ENCODE data around the gene WWOX. TPM values are rescaled to one million over a fixed set of nuclear protein-coding genes. Genes with fewer than 3 reads are reported as not detected.

WWOX gene
- total and polyA plus RNA-seq, 2 of the 13 experiments (the other 11 are each of a cell fraction or from before 2014, with no cell fraction given), result 9.1 to 37.4 TPM

DNA sequence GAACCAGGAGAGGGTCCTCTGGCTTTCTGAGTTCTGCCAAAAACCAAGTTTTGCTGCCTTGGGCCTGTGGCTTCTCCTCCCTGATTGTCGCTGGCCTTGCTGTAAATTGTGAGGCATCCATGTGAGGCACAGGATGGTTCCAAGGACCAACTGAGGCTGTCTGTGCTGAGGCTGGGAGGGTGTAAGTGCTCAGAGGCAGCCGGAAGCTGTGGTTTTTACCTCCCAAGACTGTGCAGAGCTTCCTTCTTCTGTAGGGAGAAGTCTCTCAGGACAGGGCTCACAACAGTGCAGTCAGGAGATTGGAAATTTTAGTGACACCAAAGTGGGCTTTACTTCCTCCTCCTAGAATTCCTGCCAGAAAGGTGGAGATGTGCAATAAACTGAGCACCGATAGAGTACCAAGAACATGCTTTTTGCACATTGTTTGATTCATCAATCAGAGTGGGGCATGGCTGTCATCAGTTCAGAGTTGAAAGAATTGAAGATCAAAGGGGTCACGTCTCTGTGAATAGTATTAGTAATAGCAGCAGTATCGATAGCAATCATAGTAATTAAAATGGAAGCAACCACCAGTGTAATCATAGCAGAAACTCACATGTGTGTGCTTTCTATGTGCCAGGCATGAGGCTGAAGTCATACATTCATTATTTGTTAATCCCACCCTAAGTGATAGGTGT is 467.1 kb downstream of the WWOX start (continued):
- TF ChIP-seq CHD4 (IDR thresholded peaks at IDR 0.05; ENCODE audit: borderline replicate concordance, low read length) (no peak), ZNF543 (CRISPR knock-in tag; IDR thresholded peaks at IDR 0.05) (no peak), PITX1 (CRISPR knock-in tag; IDR thresholded peaks at IDR 0.05) (no peak), ATRX (CRISPR knock-in tag; IDR thresholded peaks at IDR 0.05; ENCODE audit: borderline replicate concordance) (no peak)
- TF ChIP-seq, protein P1, sequence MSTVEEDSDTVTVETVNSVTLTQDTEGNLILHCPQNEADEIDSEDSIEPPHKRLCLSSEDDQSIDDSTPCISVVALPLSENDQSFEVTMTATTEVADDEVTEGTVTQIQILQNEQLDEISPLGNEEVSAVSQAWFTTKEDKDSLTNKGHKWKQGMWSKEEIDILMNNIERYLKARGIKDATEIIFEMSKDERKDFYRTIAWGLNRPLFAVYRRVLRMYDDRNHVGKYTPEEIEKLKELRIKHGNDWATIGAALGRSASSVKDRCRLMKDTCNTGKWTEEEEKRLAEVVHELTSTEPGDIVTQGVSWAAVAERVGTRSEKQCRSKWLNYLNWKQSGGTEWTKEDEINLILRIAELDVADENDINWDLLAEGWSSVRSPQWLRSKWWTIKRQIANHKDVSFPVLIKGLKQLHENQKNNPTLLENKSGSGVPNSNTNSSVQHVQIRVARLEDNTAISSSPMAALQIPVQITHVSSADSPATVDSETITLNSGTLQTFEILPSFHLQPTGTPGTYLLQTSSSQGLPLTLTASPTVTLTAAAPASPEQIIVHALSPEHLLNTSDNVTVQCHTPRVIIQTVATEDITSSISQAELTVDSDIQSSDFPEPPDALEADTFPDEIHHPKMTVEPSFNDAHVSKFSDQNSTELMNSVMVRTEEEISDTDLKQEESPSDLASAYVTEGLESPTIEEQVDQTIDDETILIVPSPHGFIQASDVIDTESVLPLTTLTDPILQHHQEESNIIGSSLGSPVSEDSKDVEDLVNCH (CRISPR knock-in tag; IDR thresholded peaks at IDR 0.05), result no peak

DNA sequence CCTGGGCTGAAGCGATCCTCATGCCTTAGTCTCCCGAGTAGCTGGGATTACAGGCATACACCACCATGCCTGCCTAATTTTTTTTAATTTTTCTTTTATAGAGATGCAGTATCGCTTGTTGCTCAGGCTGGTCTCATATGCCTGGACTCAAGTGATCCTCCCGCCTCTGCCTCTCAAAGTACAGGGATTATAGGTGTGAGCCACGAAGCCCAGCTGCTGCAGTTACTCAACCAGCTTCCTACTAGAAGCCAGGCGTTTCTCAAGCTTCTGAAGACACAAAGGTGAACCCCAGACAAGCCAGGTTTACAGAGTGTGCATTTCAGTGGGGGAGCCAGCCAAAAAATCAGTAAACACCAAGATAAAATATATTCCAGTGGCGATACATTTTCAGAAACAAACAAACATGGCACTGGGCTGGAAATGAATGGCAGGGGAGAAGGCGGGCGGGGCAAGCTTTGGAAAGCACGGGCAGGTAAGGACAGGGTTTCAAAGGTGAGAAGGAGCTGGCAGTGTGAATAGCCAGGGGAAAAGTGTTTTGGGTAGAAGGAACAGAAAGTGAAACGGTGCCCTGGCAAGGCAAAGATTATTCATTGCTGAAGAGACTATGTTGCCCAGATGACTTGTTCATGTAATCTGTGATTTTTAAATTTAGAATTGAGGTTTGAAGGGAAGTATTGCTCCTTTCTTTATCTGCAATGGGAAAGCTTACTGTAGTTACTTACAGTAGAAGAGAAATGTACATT is 471.1 kb downstream of the WWOX start:
- H3K4me3 ChIP-seq (replicated peaks in 1 of 3; ENCODE audit: insufficient read depth in 1 of 3, low read depth in 2 of 3, low read length in 3 of 3), result no peak overlapping the region
- H3K4me2 ChIP-seq (ENCODE audit: low read depth, low read length), result no peak overlapping the region
- no peak overlapping the region for H2AFZ ChIP-seq (ENCODE audit: low read length)
- H3K27me3 ChIP-seq (ENCODE audit: control insufficient read depth in 1 of 2, insufficient read depth in 2 of 2, low read length in 2 of 2), result no peaks in the 10 kb centered on the region
- no TSS peak for BruUV-seq (replicated peaks)
- H3K4me1 ChIP-seq (ENCODE audit: insufficient read depth, low read length), result no peaks in the 10 kb centered on the region
- CTCF ChIA-PET (ENCODE audit: low intra/inter-chr PET ratio, low total read pairs), result no interaction called here
- WGBS (ENCODE audit: low lambda C conversion rate), result 85% methylated on average over 11 of the region's 11 CpGs
- H3K79me2 ChIP-seq (ENCODE audit: insufficient read depth, low read length), result no peaks in the 10 kb centered on the region
- H3K9me3 ChIP-seq (ENCODE audit: low read length), result no peaks in the 10 kb centered on the region
- intact Hi-C loops (cut with micrococcal nuclease; ENCODE audit: unreplicated experiment) (no loop called here), in situ Hi-C loops (cut with HindIII; ENCODE audit: extremely low pct_ligation_motif_present, low pct_unique_long_range_greater_than_20kb) (no loop called here)
- ATAC-seq (no peak), DNase-seq (ENCODE audit: low spot score) (no peak), FAIRE-seq (no peak)
- no peak overlapping the region for H3K27ac ChIP-seq (ENCODE audit: extremely low read length, insufficient read depth, low read length)
- no peak overlapping the region for H3K9ac ChIP-seq (ENCODE audit: insufficient read depth, low read depth, low read length)
- POLR2A ChIA-PET, result interaction anchor here (1.6 kb wide), 1 partner anchor 64 kb away, joined by 3 read pairs; no protein-coding TSS in a partner anchor
- no peaks in the 10 kb centered on the region for H4K20me1 ChIP-seq (ENCODE audit: insufficient read depth, low read length)
- H3K36me3 ChIP-seq (replicated peaks in 1 of 2; ENCODE audit: control insufficient read depth in 1 of 2, insufficient read depth in 2 of 2, low read length in 2 of 2), result no peaks in the 10 kb centered on the region
- TF ChIP-seq GLI4 (CRISPR knock-in tag; IDR thresholded peaks at IDR 0.05; ENCODE audit: borderline replicate concordance) (no peak), ZBTB38 (CRISPR knock-in tag; IDR thresholded peaks at IDR 0.05) (no peak), ZFP36L2 (CRISPR knock-in tag; IDR thresholded peaks at IDR 0.05) (no peak), NFE2L2 (IDR thresholded peaks at IDR 0.05; ENCODE audit: low read length) (no peak), TBX3 (IDR thresholded peaks at IDR 0.05; ENCODE audit: borderline replicate concordance) (no peak)
- TF ChIP-seq, protein P2, sequence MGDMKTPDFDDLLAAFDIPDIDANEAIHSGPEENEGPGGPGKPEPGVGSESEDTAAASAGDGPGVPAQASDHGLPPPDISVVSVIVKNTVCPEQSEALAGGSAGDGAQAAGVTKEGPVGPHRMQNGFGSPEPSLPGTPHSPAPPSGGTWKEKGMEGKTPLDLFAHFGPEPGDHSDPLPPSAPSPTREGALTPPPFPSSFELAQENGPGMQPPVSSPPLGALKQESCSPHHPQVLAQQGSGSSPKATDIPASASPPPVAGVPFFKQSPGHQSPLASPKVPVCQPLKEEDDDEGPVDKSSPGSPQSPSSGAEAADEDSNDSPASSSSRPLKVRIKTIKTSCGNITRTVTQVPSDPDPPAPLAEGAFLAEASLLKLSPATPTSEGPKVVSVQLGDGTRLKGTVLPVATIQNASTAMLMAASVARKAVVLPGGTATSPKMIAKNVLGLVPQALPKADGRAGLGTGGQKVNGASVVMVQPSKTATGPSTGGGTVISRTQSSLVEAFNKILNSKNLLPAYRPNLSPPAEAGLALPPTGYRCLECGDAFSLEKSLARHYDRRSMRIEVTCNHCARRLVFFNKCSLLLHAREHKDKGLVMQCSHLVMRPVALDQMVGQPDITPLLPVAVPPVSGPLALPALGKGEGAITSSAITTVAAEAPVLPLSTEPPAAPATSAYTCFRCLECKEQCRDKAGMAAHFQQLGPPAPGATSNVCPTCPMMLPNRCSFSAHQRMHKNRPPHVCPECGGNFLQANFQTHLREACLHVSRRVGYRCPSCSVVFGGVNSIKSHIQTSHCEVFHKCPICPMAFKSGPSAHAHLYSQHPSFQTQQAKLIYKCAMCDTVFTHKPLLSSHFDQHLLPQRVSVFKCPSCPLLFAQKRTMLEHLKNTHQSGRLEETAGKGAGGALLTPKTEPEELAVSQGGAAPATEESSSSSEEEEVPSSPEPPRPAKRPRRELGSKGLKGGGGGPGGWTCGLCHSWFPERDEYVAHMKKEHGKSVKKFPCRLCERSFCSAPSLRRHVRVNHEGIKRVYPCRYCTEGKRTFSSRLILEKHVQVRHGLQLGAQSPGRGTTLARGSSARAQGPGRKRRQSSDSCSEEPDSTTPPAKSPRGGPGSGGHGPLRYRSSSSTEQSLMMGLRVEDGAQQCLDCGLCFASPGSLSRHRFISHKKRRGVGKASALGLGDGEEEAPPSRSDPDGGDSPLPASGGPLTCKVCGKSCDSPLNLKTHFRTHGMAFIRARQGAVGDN (CRISPR knock-in tag; IDR thresholded peaks at IDR 0.05), result no peak
- TF ChIP-seq, protein P3, sequence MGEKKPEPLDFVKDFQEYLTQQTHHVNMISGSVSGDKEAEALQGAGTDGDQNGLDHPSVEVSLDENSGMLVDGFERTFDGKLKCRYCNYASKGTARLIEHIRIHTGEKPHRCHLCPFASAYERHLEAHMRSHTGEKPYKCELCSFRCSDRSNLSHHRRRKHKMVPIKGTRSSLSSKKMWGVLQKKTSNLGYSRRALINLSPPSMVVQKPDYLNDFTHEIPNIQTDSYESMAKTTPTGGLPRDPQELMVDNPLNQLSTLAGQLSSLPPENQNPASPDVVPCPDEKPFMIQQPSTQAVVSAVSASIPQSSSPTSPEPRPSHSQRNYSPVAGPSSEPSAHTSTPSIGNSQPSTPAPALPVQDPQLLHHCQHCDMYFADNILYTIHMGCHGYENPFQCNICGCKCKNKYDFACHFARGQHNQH (CRISPR knock-in tag; IDR thresholded peaks at IDR 0.05), result no peak
